ENCODE results near the gene KLHL4. TPM values are rescaled to one million over a fixed set of nuclear protein-coding genes. Genes with fewer than 3 reads are reported as not detected.
A peak's percentile ranks its signal among the peaks of the same experiment; 100 is the strongest.

KLHL4 gene
- total and polyA plus RNA-seq, 9 of the 15 experiments (the other 6 are each of a cell fraction or from before 2014, with no cell fraction given): 0.04 to 0.16 (median 0.06) TPM; not detected in 1

GRCh38 chrX:87580862-87581261 is 63.3 kb downstream of the KLHL4 start (continued):
- no peak for TF ChIP-seq REST (IDR thresholded peaks at IDR 0.05; ENCODE audit: borderline replicate concordance)
- TF ChIP-seq REST (CRISPR knock-in tag; IDR thresholded peaks at IDR 0.05; ENCODE audit: low read depth): no peak
- peak; percentile 26; the same call in 1 of the 2 replicates for TF ChIP-seq JUND (IDR thresholded peaks at IDR 0.05; ENCODE audit: borderline replicate concordance, low read depth, low read length)
- TF ChIP-seq JUND (tag; IDR thresholded peaks at IDR 0.05; ENCODE audit: borderline replicate concordance, low read depth, low read length): no peak; the same call in 2 of the 3 replicates
- TF ChIP-seq THAP12 (CRISPR knock-in tag; IDR thresholded peaks at IDR 0.05): no peak
- no peak for TF ChIP-seq POLR2A (conservative IDR thresholded peaks at IDR 0.05)
- no peak for TF ChIP-seq E2F4 (CRISPR knock-in tag; IDR thresholded peaks at IDR 0.05; ENCODE audit: low read depth)
- TF ChIP-seq CBX2 (IDR thresholded peaks at IDR 0.05; ENCODE audit: insufficient read depth, low read length, poor library complexity, severe bottlenecking): no peak
- no peak for TF ChIP-seq CHD2 (IDR thresholded peaks at IDR 0.05; ENCODE audit: low read depth, low read length)
- no peak for TF ChIP-seq E2F6 (IDR thresholded peaks at IDR 0.05; ENCODE audit: borderline replicate concordance in 1 of 2, extremely low read depth in 1 of 2, insufficient read depth in 1 of 2, insufficient read length in 1 of 2, low read depth in 1 of 2, low read length in 1 of 2, poor library complexity in 1 of 2, severe bottlenecking in 1 of 2)
- no peak for TF ChIP-seq MCM2 (IDR thresholded peaks at IDR 0.05; ENCODE audit: low read depth)
- no peak for TF ChIP-seq HMG20B (CRISPR knock-in tag; IDR thresholded peaks at IDR 0.05)
- no peak for TF ChIP-seq ZNF253 (CRISPR knock-in tag; conservative IDR thresholded peaks at IDR 0.05)

Data from K562 (cell line).